Measurements from ENCODE around the gene CDCA7L.

- TF ChIP-seq CTCF (IDR thresholded peaks at IDR 0.05) (no peak), POLR2A (IDR thresholded peaks at IDR 0.05) (no peak)
These were observed 52.3 kb downstream of the CDCA7L start for GRCh38 chr7:21893401-21893800.

Measured in testis (tissue), 2 donors.